GOT3 (cell line): ENCODE data around the gene LMF1.

Experiments
- DNase-seq: peaks from one replicate; lab custom pipeline; 2025; ENCODE audit warnings: mixed read lengths; lab: John Stamatoyannopoulos, UW

The LMF1 gene

GRCh38 chr16:881219-882097, 89.3 kb downstream of the LMF1 start:
- DNase-seq: no peak

DNA sequence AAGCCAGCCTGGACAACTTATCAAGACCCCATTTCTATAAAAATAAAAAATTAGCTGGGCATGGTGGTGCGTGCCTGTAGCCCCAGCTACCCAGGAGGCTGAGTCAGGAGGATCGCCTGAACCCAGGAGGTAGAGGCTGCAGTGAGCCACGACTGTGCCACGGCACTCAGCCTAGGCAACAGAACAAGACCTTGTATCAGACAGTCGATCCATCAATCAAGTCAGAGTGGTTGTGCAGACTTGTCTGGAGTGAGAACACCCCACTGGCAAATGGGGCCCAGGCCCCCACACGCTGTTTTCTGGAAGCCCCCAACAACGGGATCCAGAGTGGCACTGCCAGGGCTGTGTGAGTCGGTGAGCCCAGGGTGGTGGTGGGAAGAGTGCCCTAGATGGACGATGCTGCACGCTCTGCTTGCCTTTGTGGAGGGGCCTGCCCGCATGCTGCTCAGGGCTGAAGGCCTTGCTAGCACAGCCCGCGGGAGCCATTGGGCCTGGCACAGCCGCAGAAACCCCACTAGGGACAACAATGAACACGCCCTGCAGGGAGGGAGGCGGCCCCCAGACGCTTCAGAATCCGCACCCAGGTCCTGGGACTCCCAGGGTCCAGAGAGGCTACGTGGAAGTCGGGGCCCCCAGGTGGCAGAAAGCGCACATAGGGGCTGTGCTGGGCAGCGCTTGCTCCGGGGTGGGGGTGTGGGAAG, 90.2 kb downstream of the LMF1 start:
- no peak for DNase-seq

DNA sequence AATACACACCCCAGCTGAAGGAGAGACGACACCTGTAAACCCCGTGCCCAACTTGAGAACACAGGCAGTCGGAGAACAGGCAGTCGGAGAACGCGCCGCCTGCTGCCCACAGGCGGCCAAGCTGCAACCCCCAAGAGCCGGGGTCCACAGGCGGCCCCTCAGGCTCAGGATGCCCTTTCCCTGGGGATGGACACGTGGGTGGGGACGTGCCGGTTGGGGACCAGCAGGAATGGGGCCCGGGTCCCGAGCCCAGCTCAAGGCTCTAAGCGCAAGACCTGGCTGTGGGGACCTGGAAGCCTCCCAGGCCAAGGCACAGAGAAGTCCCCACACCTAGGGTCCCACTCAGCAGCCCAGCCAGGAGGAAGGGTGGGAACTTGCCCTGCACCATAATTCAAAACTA, 90.8 kb downstream of the LMF1 start:
- no peak for DNase-seq

DNA sequence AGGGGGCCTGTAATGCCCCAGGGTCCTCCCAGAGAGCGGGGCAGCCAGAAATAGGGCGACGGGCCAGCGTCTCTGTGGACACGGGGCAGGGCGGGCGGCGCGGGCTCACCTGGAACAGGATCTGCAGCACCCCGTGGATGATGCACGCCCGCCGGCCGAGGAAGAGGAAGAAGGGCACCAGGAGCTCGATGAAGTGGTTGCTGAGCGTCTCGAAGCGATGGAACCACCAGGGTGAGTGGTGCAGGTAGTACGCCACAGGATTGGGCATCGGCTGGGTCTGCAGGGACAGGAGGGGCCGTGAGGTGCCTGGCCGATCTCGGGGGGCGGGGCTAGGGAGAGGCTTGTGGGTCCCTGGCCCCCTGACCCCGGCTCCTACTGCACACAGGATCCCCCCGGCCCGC, 91.3 kb downstream of the LMF1 start:
- DNase-seq: no peak

GRCh38 chr16:878886-879285, 91.9 kb downstream of the LMF1 start:
- no peak for DNase-seq

DNA sequence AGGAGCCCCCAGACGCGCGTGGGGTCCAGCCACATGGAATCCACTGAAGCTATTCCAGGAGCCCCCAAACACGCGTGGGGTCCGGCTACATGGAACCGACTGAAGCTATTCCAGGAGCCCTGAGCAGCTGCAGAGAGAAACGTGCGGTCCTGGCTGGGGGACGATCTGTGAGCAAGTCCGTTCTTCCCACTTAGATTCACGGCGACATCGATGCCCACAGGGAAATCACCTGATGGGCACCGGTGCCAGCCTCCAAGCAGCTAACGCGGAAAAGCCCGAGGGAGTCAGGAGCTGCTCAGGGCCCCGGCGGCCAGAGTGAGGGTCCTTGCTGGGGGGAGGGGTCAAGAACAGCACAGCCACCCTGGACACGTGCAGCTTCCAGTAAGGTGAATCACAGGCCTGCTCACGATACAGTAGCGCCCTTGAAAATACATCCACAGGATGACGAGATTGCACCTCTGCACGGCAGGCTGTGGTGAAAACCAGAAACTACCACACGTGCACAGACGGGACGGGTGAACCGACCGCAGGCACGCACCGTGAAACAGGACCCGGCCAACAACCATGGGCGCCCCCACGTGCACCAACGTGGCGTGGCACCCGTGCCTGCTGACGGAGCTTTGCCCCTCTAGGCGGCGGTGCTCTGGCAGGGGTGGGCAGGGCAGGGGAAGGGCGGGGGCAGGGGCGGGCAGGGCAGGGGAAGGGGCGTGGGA, 92.6 kb downstream of the LMF1 start:
- DNase-seq: no peak

- DNase-seq: no peak
Measured at GRCh38 chr16:877242-878071, 93.3 kb downstream of the LMF1 start.

DNA sequence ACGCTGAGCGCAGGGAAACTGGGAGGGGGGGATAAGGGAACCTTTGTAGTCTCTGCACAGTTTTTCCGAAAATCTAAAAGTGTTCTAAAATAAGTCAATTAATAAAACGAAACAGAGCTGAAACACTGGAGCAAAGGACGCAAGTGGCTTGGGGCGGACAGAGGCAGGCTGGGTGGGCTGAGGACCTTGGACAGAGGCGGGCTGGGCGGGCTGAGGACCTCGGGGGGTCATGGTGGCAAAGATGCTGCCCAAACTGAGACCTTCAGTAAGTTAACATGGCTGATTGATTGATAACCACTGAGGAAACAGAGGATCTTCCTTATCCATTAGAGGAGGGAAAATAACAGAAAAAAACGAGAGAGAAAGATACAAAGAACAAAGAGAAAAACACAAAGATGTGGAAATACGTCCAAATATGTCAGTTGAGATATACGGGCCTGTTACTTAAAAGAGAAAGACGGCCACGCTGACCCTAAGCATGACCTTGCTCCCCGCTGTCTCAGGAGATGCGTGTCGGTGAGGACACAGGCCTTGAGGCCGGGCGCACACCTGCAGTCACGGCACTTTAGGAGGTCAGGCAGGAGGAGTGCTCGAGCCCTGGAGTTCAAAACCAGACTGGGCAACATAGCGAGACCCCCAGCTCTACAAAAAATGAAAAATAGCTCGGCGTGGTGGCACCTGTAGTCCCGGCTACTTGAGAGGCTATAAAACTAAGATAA, 94.1 kb downstream of the LMF1 start:
- no peak for DNase-seq

DNA sequence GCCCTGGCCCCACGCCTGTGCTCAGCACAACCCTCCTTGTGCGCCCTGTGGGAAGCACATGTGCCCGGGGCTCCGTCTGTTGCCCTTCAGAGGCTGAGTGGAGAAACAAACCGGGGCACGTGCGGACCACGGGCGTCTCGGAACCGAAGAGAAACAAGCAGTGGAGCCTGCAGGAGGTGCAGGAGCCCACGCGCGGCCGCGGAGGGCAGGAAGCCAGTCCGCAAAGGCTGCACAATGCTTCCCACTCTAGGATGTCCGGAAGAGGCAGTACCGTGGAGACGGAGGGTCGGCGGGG, 94.8 kb downstream of the LMF1 start:
- DNase-seq: no peak

- no peak for DNase-seq
Measured at GRCh38 chr16:875182-876040, 95.4 kb downstream of the LMF1 start.

DNA sequence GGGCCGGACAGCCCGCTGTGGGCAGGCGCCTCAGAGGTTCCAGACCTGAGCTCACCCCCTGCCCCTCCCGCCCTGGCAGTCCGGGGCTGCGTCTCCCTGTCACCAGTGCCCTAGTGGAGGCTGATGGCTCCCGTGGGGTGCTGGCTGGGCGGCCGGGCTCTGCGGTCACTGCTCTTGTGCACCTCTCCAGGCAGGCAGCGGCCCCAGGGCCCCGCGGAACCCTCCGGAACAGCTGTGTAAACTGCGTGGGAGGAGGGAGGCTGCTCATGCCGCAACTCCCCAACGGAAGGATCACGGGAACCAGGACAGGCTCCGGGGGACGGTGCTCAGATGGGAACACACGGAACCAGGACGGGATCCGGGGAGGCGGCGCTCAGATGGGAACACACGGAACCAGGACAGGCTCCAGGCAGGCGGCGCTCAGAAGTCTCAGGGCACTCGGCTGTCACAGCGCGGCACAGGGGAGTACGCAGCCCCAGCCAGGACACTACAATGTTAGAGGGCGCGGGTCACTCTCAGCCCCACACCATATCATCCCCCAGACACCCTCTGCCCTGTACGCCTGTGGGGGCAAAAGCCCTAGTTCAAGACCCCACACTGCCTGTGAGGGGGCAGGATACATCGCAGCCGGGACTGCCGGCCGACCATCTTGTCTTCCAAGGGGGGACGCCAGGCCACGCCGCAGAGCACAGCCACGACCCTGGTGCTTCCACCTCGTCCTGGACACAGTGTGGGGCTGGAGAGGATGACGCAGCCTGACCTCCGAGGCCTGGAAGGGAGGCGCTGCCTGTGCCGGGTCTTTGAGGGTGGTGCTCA, 96.2 kb downstream of the LMF1 start:
- no peak for DNase-seq

DNA sequence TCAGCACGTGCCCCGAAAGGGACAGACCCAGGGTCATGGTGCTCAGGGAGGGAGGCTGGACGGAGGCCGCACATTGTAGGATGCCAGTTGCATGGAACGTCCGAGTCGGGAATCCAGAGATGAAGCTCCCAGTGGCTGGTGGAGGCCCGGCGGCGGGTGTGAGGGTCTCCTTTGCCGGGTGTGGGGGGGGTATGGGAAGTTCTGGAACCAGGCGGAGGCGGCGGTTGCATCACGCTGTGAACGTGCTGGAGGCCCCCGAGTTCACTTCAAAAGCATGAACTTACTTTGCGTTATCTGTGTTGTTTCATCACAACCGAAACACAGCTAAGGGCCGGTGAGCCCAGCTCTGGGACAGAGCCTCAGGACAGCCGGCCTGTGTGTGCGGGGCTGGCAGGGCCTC, 96.9 kb downstream of the LMF1 start:
- no peak for DNase-seq

- no peak for DNase-seq
Measured at GRCh38 chr16:873243-873661, 97.5 kb downstream of the LMF1 start.

DNA sequence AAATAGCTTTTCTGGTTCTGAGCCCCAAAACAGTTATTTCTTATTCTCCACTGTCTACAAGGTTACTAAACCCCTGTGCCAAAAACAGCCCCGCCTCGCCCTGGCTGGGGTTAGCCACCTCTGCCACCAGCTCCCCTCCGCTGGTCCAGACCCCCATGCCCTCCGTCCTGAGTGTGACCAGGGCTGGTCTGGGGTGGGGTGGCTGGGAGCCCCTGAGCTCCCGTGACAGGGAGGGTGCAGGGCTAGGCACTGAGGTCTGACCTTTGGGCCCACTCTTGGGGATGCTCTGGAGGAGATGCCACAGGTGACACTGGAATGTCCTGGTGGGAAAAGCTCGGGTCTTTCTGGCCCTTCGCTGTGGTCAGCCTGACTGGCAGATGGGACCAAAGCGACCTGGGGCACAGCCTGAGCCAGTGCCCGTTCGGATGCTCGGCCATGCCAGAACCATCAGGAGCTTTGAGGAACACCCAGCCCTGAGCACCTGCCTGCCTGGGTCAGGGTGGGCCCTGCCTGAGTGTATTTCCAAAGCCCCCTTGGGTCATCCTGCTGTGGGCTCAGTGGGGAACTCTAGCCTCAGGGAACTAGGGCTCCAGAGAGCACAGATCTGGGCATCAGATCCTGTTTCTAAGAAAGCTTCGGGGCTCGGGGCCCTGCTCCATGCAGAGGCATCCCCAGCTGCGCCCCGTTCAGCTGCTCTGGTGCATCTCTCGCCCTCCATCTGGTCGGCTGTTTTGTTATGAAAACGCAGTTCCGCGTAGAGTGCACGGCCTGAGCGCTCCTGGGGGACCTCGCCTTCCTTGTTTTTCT, 98.1 kb downstream of the LMF1 start:
- DNase-seq: no peak

DNA sequence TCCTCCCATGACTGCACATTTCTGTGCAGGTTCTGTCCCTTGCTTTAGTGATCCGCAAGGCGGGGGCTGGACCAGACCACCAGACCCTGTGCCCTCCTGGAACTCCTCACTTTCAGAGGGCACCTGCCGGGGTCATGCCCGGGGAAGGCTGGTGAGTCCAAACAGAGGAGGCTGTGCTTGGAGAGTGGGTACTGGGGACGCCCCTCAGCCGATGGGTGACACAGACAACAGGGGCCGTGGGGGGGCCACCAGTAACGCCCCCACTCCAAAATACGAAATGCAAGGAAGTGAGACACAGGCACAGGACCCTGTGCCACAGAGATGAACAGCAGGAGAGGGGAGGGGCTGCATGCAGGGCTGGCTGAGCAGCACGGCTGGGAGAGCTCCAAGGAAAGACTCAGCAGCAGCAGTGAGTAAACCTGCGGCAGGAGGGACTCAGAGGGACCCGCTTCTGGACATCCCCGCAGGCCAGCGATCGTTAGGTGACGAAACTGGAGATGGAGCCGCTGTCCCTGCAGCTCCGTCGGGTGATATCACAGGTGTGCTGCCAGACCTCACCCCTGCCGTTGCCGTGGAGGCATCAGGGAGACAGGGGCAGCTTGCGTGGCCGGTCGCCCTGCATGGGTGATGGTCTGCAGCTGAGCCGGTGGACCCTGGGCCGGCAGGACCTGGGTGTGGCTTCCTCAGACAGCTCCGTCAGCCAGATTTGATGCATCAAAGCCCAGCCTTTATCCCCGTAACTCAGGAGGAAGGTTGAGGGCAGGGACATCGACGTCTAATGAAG, 99.0 kb downstream of the LMF1 start:
- DNase-seq: no peak

- no peak for DNase-seq
Measured at GRCh38 chr16:870856-871561, 99.8 kb downstream of the LMF1 start.
